HEK293 (cell line): Measurements from ENCODE around the gene CNIH3.

Experiments used
- CTCF ChIA-PET: fragments of 350-600 bp; formaldehyde crosslinking; extraction: SDS; loops from one replicate; lab custom pipeline; 2021; ENCODE audit warnings: antibody characterized with exemption; lab: Yijun Ruan, JAX
- POLR2A ChIA-PET: fragments of 300-600 bp; formaldehyde crosslinking; extraction: SDS; loops from one replicate; lab custom pipeline; 2020; ENCODE audit warnings: antibody characterized with exemption, inconsistent platforms; lab: Yijun Ruan, JAX
- H3K27ac ChIP-seq: fragments of 200-500 bp; sonication (Bioruptor generic); 2 replicates; pipeline ENCODE4 v1.5.1; 2014; ENCODE audit warnings: low read depth, low read length, control low read depth, inconsistent platforms; ENCODE audit errors: extremely low read depth
- H3K36me3 ChIP-seq, 2 experiments: fragments of 200-500 bp in 1 of 2; sonication (Bioruptor generic) in 1 of 2; 1 replicate in 1 of 2; 2 replicates in 1 of 2; pipeline ENCODE4 v1.5.1; 2014 to 2017; ENCODE audit warnings: inconsistent platforms in 2 of 2, low read length in 2 of 2; ENCODE audit not compliant: control insufficient read depth in 2 of 2, insufficient read depth in 1 of 2
- H3K4me1 ChIP-seq: fragments of 200-500 bp; sonication (Bioruptor generic); 2 replicates; pipeline ENCODE4 v1.5.1; 2014; ENCODE audit warnings: mild to moderate bottlenecking, low read length, inconsistent platforms; ENCODE audit not compliant: control insufficient read depth, insufficient read depth
- H3K4me3 ChIP-seq: 2 replicates; pipeline ENCODE4 v1.5.1; 2011; ENCODE audit warnings: low read depth, mild to moderate bottlenecking, control low read depth, low read length, moderate library complexity
- H3K9me3 ChIP-seq: fragments of 200-500 bp; sonication (Bioruptor generic); 2 replicates; pipeline ENCODE4 v1.5.1; 2014; ENCODE audit warnings: low read depth, low read length, inconsistent platforms; ENCODE audit not compliant: control insufficient read depth, insufficient read depth
- EGR2 ChIP-seq: fragments of 450-650 bp; formaldehyde crosslinking; IDR thresholded peaks from 2 replicates; pipeline ENCODE4 v1.5.1; 2016; ENCODE audit warnings: low read depth, missing biosample characterization, missing genetic modification characterization
- GLIS2 ChIP-seq: fragments of 450-650 bp; formaldehyde crosslinking; IDR thresholded peaks from 2 replicates; pipeline ENCODE4 v1.5.1; 2016; ENCODE audit warnings: missing biosample characterization, missing genetic modification characterization
- KLF9 ChIP-seq: fragments of 450-650 bp; formaldehyde crosslinking; IDR thresholded peaks from 2 replicates; pipeline ENCODE4 v1.5.1; 2016; ENCODE audit warnings: missing biosample characterization, missing genetic modification characterization, low read depth
- PRDM1 ChIP-seq: fragments of 450-650 bp; formaldehyde crosslinking; IDR thresholded peaks from 2 replicates; pipeline ENCODE4; 2016; ENCODE audit warnings: missing biosample characterization, missing genetic modification characterization
- RBAK ChIP-seq: fragments of 450-650 bp; formaldehyde crosslinking; IDR thresholded peaks from 2 replicates; pipeline ENCODE4 v1.5.1; 2016; ENCODE audit warnings: missing biosample characterization, missing genetic modification characterization
- WT1 ChIP-seq: fragments of 450-650 bp; formaldehyde crosslinking; IDR thresholded peaks from 2 replicates; pipeline ENCODE4 v1.5.1; 2016; ENCODE audit warnings: missing biosample characterization, missing genetic modification characterization
- YY2 ChIP-seq: fragments of 450-650 bp; formaldehyde crosslinking; IDR thresholded peaks from 2 replicates; pipeline ENCODE4 v1.5.1; 2016; ENCODE audit warnings: missing biosample characterization, missing genetic modification characterization
- ZBTB20 ChIP-seq: fragments of 450-650 bp; formaldehyde crosslinking; IDR thresholded peaks from 2 replicates; pipeline ENCODE4 v1.5.1; 2016; ENCODE audit warnings: missing biosample characterization, missing genetic modification characterization
- ZBTB7A ChIP-seq: fragments of 450-650 bp; formaldehyde crosslinking; IDR thresholded peaks from 2 replicates; pipeline ENCODE4 v1.5.1; 2016; ENCODE audit warnings: low read depth, missing biosample characterization, missing genetic modification characterization
- ZNF112 ChIP-seq: fragments of 450-650 bp; formaldehyde crosslinking; IDR thresholded peaks from 2 replicates; pipeline ENCODE4 v1.5.0; 2017; ENCODE audit warnings: missing biosample characterization, missing genetic modification characterization
- ZNF155 ChIP-seq: fragments of 450-650 bp; formaldehyde crosslinking; IDR thresholded peaks from 2 replicates; pipeline ENCODE4 v1.5.1; 2016; ENCODE audit warnings: missing biosample characterization, missing genetic modification characterization
- ZNF169 ChIP-seq: fragments of 450-650 bp; formaldehyde crosslinking; IDR thresholded peaks from 2 replicates; pipeline ENCODE4 v1.5.1; 2016; ENCODE audit warnings: missing biosample characterization, missing genetic modification characterization
- ZNF23 ChIP-seq: fragments of 450-650 bp; formaldehyde crosslinking; IDR thresholded peaks from 2 replicates; pipeline ENCODE4 v1.5.1; 2016; ENCODE audit warnings: missing biosample characterization, missing genetic modification characterization, borderline replicate concordance
- ZNF274 ChIP-seq, 2 experiments: fragments of 200-500 bp in 1 of 2; fragments of 450-650 bp in 1 of 2; sonication (Bioruptor generic) in 1 of 2; formaldehyde crosslinking in 1 of 2; IDR thresholded peaks; 2 replicates each; pipeline versions ENCODE4 v1.5.1 to v1.6.1; 2014 to 2016; ENCODE audit warnings: borderline replicate concordance in 1 of 2, inconsistent platforms in 1 of 2, low read length in 1 of 2, missing biosample characterization in 1 of 2, missing genetic modification characterization in 1 of 2
- ZNF549 ChIP-seq: fragments of 450-650 bp; IDR thresholded peaks from 2 replicates; pipeline ENCODE4 v1.5.1; 2018; ENCODE audit warnings: missing biosample characterization, missing genetic modification characterization, mild to moderate bottlenecking, inconsistent platforms, moderate library complexity
- ZNF624 ChIP-seq: fragments of 450-650 bp; formaldehyde crosslinking; IDR thresholded peaks from 2 replicates; pipeline ENCODE4 v1.5.1; 2017; ENCODE audit warnings: missing biosample characterization, missing genetic modification characterization
- ZNF629 ChIP-seq: fragments of 450-650 bp; formaldehyde crosslinking; IDR thresholded peaks from 2 replicates; pipeline ENCODE4 v1.5.1; 2017; ENCODE audit warnings: missing biosample characterization, missing genetic modification characterization
- ZNF791 ChIP-seq: fragments of 450-650 bp; formaldehyde crosslinking; IDR thresholded peaks from 2 replicates; pipeline ENCODE4 v1.5.1; 2016; ENCODE audit warnings: missing biosample characterization, missing genetic modification characterization
- ZNF837 ChIP-seq: fragments of 450-650 bp; formaldehyde crosslinking; IDR thresholded peaks from 2 replicates; pipeline ENCODE4 v1.5.1; 2016; ENCODE audit warnings: missing biosample characterization, missing genetic modification characterization
- ZSCAN30 ChIP-seq: fragments of 450-650 bp; IDR thresholded peaks from 2 replicates; pipeline ENCODE4 v1.5.1; 2018; ENCODE audit warnings: missing biosample characterization, mild to moderate bottlenecking, missing genetic modification characterization, moderate library complexity
- TF ChIP-seq, protein P1 (sequence below): fragments of 450-650 bp; formaldehyde crosslinking; IDR thresholded peaks from 2 replicates; pipeline ENCODE4 v1.5.1; 2016; ENCODE audit warnings: missing biosample characterization, missing genetic modification characterization
- TF ChIP-seq, protein P2 (sequence below): fragments of 450-650 bp; formaldehyde crosslinking; IDR thresholded peaks from 2 replicates; pipeline ENCODE4 v1.5.1; 2016; ENCODE audit warnings: missing biosample characterization, missing genetic modification characterization, low read depth
- TF ChIP-seq, protein P3 (sequence below): fragments of 450-650 bp; formaldehyde crosslinking; optimal IDR thresholded peaks from 2 replicates; pipeline ENCODE3; 2016; ENCODE audit warnings: missing biosample characterization, mild to moderate bottlenecking, missing genetic modification characterization
- TF ChIP-seq, protein P4 (sequence below): fragments of 450-650 bp; formaldehyde crosslinking; IDR thresholded peaks from 2 replicates; pipeline ENCODE4 v1.5.1; 2017; ENCODE audit warnings: missing biosample characterization, missing genetic modification characterization
- TF ChIP-seq, protein P5 (sequence below): fragments of 450-650 bp; formaldehyde crosslinking; IDR thresholded peaks from 2 replicates; pipeline ENCODE4 v1.5.1; 2016; ENCODE audit warnings: missing biosample characterization, missing genetic modification characterization
- TF ChIP-seq, protein P6 (sequence below): fragments of 450-650 bp; formaldehyde crosslinking; IDR thresholded peaks from 2 replicates; pipeline ENCODE4 v1.5.1; 2017; ENCODE audit warnings: missing biosample characterization, missing genetic modification characterization

Gene CNIH3

DNA sequence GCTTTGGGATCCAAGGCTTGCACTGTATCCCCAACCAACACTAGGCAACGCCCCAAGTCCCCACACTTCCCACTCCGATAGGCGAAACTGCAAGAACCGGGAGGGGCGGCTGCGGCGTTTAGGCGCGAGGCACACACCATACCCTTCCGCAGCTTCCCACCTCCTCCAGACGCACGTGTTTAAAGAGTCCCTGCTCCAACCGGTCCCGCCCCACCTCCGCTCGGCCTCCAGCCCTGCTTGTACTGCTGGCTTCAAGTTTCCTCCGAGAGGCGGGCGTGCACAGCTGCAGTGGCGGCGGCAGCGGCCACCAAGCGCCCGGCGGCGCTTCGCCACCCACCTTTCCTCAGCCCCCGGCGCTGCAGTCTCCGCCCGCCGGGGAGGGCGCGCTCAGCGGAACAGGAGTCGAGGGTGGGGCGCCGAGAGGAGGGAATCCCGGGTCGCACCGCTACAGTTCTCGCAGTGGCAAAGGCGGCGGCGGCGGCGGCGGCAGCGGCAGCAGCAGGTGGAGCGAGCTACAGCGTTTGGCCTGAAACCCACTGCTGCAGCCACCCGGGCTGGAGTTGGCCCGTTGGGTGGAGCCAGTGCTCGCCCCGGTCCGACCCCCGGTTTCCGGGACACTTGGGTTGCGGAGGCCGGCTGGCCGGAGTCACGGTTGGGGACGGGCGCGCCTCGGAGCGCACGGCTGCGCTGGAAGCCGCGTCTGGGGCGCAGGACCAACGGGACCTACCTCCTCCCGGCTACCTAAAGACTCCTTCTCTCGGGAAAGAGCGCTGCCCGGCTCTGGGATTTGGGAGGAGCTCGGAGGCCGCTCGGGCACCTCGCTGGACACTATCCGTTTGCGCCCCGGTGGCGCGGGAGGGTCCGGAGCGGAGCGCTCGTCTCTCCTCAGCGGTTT, at the start of gene CNIH3:
CNIH3 (plus strand) TSS at position 457 of the 895 bp plus-strand sequence. CDS start 858 bp downstream, outside the sequence.
- CTCF ChIA-PET, result interaction anchor here (0.6 to 13.8 kb wide), 11 partner anchors 20 to 307 kb away, joined by 3 to 100 read pairs (median 4); no protein-coding TSS in a partner anchor
- POLR2A ChIA-PET, result interaction anchor here (0.6 to 1.9 kb wide), 7 partner anchors 10 to 73 kb away, joined by 3 to 7 read pairs (median 4); no protein-coding TSS in a partner anchor
- Histone ChIP-seq H3K9me3 (no peaks in the 10 kb centered on the region), H3K36me3 (no peaks in the 10 kb centered on the region), H3K4me3 (peak within 1 kb of the TSS; percentile 59), H3K4me1 (peaks cover 9% of the 10 kb centered on the region), H3K27ac (peak within 1 kb of the TSS; percentile 65; the same call in 1 of the 2 replicates)
- TF ChIP-seq ZNF837 (tag by site-specific recombination) (0 out of 2 replicates have a peak, but pooled peaks have one; percentile 23), EGR2 (tag by site-specific recombination) (peak; percentile 98), PRDM1 (tag by site-specific recombination) (peak; percentile 45; the same call in 1 of the 2 replicates), ZNF549 (tag by site-specific recombination) (no peak), ZNF624 (no peak), YY2 (tag by site-specific recombination) (no peak; the same call in 1 of the 2 replicates), ZBTB20 (tag by site-specific recombination) (peak; percentile 93), ZNF791 (tag by site-specific recombination) (no peak), ZNF23 (no peak), ZNF169 (tag by site-specific recombination) (no peak), ZSCAN30 (tag by site-specific recombination) (peak; percentile 98), RBAK (tag by site-specific recombination) (0 out of 2 replicates have a peak, but pooled peaks have one; percentile 12), ZNF112 (tag by site-specific recombination) (no peak), ZBTB7A (no peak), ZNF155 (tag by site-specific recombination) (no peak), KLF9 (peak; percentile 87; the same call in 1 of the 2 replicates), GLIS2 (tag by site-specific recombination) (peak; percentile 91), ZNF629 (peak; percentile 82), WT1 (tag by site-specific recombination) (peak; percentile 81), ZNF274 (IDR thresholded peaks at IDR 0.05; ENCODE audit: low read length) (no peak), ZNF274 (tag by site-specific recombination; IDR thresholded peaks at IDR 0.05; ENCODE audit: borderline replicate concordance) (no peak)
- TF ChIP-seq, protein P1, sequence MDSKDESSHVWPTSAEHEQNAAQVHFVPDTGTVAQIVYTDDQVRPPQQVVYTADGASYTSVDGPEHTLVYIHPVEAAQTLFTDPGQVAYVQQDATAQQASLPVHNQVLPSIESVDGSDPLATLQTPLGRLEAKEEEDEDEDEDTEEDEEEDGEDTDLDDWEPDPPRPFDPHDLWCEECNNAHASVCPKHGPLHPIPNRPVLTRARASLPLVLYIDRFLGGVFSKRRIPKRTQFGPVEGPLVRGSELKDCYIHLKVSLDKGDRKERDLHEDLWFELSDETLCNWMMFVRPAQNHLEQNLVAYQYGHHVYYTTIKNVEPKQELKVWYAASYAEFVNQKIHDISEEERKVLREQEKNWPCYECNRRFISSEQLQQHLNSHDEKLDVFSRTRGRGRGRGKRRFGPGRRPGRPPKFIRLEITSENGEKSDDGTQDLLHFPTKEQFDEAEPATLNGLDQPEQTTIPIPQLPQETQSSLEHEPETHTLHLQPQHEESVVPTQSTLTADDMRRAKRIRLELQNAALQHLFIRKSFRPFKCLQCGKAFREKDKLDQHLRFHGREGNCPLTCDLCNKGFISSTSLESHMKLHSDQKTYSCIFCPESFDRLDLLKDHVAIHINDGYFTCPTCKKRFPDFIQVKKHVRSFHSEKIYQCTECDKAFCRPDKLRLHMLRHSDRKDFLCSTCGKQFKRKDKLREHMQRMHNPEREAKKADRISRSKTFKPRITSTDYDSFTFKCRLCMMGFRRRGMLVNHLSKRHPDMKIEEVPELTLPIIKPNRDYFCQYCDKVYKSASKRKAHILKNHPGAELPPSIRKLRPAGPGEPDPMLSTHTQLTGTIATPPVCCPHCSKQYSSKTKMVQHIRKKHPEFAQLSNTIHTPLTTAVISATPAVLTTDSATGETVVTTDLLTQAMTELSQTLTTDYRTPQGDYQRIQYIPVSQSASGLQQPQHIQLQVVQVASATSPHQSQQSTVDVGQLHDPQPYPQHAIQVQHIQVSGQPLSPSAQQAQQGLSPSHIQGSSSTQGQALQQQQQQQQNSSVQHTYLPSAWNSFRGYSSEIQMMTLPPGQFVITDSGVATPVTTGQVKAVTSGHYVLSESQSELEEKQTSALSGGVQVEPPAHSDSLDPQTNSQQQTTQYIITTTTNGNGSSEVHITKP (tag by site-specific recombination), result peak; percentile 89
- TF ChIP-seq, protein P2, sequence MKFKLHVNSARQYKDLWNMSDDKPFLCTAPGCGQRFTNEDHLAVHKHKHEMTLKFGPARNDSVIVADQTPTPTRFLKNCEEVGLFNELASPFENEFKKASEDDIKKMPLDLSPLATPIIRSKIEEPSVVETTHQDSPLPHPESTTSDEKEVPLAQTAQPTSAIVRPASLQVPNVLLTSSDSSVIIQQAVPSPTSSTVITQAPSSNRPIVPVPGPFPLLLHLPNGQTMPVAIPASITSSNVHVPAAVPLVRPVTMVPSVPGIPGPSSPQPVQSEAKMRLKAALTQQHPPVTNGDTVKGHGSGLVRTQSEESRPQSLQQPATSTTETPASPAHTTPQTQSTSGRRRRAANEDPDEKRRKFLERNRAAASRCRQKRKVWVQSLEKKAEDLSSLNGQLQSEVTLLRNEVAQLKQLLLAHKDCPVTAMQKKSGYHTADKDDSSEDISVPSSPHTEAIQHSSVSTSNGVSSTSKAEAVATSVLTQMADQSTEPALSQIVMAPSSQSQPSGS, result no peak
- TF ChIP-seq, protein P3, sequence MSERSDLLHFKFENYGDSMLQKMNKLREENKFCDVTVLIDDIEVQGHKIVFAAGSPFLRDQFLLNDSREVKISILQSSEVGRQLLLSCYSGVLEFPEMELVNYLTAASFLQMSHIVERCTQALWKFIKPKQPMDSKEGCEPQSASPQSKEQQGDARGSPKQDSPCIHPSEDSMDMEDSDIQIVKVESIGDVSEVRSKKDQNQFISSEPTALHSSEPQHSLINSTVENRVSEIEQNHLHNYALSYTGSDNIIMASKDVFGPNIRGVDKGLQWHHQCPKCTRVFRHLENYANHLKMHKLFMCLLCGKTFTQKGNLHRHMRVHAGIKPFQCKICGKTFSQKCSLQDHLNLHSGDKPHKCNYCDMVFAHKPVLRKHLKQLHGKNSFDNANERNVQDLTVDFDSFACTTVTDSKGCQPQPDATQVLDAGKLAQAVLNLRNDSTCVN, result peak; percentile 98
- TF ChIP-seq, protein P4, sequence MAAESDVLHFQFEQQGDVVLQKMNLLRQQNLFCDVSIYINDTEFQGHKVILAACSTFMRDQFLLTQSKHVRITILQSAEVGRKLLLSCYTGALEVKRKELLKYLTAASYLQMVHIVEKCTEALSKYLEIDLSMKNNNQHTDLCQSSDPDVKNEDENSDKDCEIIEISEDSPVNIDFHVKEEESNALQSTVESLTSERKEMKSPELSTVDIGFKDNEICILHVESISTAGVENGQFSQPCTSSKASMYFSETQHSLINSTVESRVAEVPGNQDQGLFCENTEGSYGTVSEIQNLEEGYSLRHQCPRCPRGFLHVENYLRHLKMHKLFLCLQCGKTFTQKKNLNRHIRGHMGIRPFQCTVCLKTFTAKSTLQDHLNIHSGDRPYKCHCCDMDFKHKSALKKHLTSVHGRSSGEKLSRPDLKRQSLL (tag by site-specific recombination), result 0 out of 2 replicates have a peak, but pooled peaks have one; percentile 18
- TF ChIP-seq, protein P5, sequence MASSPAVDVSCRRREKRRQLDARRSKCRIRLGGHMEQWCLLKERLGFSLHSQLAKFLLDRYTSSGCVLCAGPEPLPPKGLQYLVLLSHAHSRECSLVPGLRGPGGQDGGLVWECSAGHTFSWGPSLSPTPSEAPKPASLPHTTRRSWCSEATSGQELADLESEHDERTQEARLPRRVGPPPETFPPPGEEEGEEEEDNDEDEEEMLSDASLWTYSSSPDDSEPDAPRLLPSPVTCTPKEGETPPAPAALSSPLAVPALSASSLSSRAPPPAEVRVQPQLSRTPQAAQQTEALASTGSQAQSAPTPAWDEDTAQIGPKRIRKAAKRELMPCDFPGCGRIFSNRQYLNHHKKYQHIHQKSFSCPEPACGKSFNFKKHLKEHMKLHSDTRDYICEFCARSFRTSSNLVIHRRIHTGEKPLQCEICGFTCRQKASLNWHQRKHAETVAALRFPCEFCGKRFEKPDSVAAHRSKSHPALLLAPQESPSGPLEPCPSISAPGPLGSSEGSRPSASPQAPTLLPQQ (tag by site-specific recombination), result peak; percentile 99
- TF ChIP-seq, protein P6, sequence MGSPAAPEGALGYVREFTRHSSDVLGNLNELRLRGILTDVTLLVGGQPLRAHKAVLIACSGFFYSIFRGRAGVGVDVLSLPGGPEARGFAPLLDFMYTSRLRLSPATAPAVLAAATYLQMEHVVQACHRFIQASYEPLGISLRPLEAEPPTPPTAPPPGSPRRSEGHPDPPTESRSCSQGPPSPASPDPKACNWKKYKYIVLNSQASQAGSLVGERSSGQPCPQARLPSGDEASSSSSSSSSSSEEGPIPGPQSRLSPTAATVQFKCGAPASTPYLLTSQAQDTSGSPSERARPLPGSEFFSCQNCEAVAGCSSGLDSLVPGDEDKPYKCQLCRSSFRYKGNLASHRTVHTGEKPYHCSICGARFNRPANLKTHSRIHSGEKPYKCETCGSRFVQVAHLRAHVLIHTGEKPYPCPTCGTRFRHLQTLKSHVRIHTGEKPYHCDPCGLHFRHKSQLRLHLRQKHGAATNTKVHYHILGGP (tag by site-specific recombination), result no peak
